HepG2 (cell line): ENCODE measurements around the gene FBXW2. TPM values are rescaled to one million over a fixed set of nuclear protein-coding genes. Genes with fewer than 3 reads are reported as not detected.

Experiments used
- ATAC-seq: fragments of 200-7000 bp; cut with Tn5 transposase; 3 replicates; pipeline ENCODE4 v1.9.1; 2020; ENCODE audit warnings: mild to moderate bottlenecking, moderate library complexity
- BruUV-seq: library from RNA; stranded (reverse); fragments of 400-500 nt; replicated peaks from 2 replicates; lab custom pipeline; 2021; lab: Mats Ljungman, UMichigan
- CTCF ChIA-PET: fragments of 300-600 bp; formaldehyde crosslinking; extraction: SDS; loops from one replicate; lab custom pipeline; 2021; ENCODE audit warnings: low total read pairs, inconsistent platforms, low intra/inter-chr PET ratio; lab: Yijun Ruan, JAX
- POLR2A ChIA-PET: fragments of 350-600 bp; sonication (Branson Sonifier 250); formaldehyde crosslinking; loops from one replicate; lab custom pipeline; 2020; ENCODE audit warnings: antibody characterized with exemption, inconsistent platforms; lab: Yijun Ruan, JAX
- DNase-seq: peaks from one replicate; pipeline ENCODE4 v3.0.0-alpha.2; 2015; ENCODE audit warnings: low spot score
- FAIRE-seq: peaks from 3 replicates; lab custom pipeline; 2011; peaks lifted over from hg19 to GRCh38; lab: Jason Lieb, UNC
- H2AFZ ChIP-seq: one replicate; pipeline ENCODE4 v1.6.1; 2011; ENCODE audit warnings: low read length, inconsistent platforms
- H3K27ac ChIP-seq: fragments of 300-600 bp; 3 replicates; pipeline ENCODE4 v1.8.0; 2011; ENCODE audit warnings: mixed run types, mild to moderate bottlenecking, mixed read lengths, low read length, inconsistent platforms; ENCODE audit not compliant: insufficient read depth; ENCODE audit errors: extremely low read length
- H3K27me3 ChIP-seq, 2 experiments: fragments of 200-600 bp in 1 of 2; 2 replicates in 1 of 2; 3 replicates in 1 of 2; pipeline versions ENCODE4 v1.6.0 to v1.8.0; 2011; ENCODE audit warnings: low read length in 2 of 2, mild to moderate bottlenecking in 2 of 2, moderate library complexity in 2 of 2, inconsistent platforms in 1 of 2; ENCODE audit not compliant: insufficient read depth in 2 of 2, control insufficient read depth in 1 of 2
- H3K36me3 ChIP-seq, 2 experiments: fragments of 200-600 bp in 1 of 2; replicated peaks in 1 of 2; 2 replicates in 1 of 2; 3 replicates in 1 of 2; pipeline versions ENCODE4 v1.5.1 to v1.8.0; 2011; ENCODE audit warnings: low read length in 2 of 2, inconsistent platforms in 1 of 2; ENCODE audit not compliant: insufficient read depth in 2 of 2, control insufficient read depth in 1 of 2
- H3K4me1 ChIP-seq: 2 replicates; pipeline ENCODE4 v1.5.1; 2012; ENCODE audit warnings: low read length, inconsistent platforms; ENCODE audit not compliant: insufficient read depth
- H3K4me2 ChIP-seq: 2 replicates; pipeline ENCODE4 v1.6.0; 2011; ENCODE audit warnings: low read depth, low read length, inconsistent platforms
- H3K4me3 ChIP-seq, 3 experiments: fragments of 200-600 bp in 1 of 3; sonication (generic), shearing (Covaris generic) in 1 of 3; replicated peaks in 1 of 3; 2 replicates each; pipeline ENCODE4 v1.5.1; 2011 to 2016; ENCODE audit warnings: low read length in 3 of 3, inconsistent platforms in 2 of 3, low read depth in 2 of 3, mild to moderate bottlenecking in 2 of 3, control low read depth in 1 of 3, mixed read lengths in 1 of 3; ENCODE audit not compliant: insufficient read depth in 1 of 3
- H3K79me2 ChIP-seq: one replicate; pipeline ENCODE4 v1.6.1; 2011; ENCODE audit warnings: low read length, inconsistent platforms; ENCODE audit not compliant: insufficient read depth
- H3K9ac ChIP-seq: 2 replicates; pipeline ENCODE4 v1.6.0; 2011; ENCODE audit warnings: mild to moderate bottlenecking, low read depth, low read length, inconsistent platforms; ENCODE audit not compliant: insufficient read depth
- H3K9me3 ChIP-seq: 2 replicates; pipeline ENCODE4 v1.5.1; 2012; ENCODE audit warnings: mild to moderate bottlenecking, low read length
- H4K20me1 ChIP-seq: 2 replicates; pipeline ENCODE4 v1.6.0; 2011; ENCODE audit warnings: inconsistent platforms, mild to moderate bottlenecking, low read length, moderate library complexity; ENCODE audit not compliant: insufficient read depth
- CREB1 ChIP-seq, 2 experiments: fragments of 450-650 bp in 1 of 2; IDR thresholded peaks; 2 replicates each; pipeline ENCODE4 v1.6.1; 2016 to 2017; ENCODE audit warnings: control low read depth in 1 of 2, mild to moderate bottlenecking in 1 of 2, missing compliant biosample characterization in 1 of 2, missing genetic modification characterization in 1 of 2
- EHMT2 ChIP-seq: fragments of 200-600 bp; sonication (generic); IDR thresholded peaks from 2 replicates; pipeline ENCODE4 v1.7.0; 2017; ENCODE audit warnings: antibody characterized with exemption, low read depth, low read length, borderline replicate concordance
- HCFC1 ChIP-seq: fragments of 150-350 bp; IDR thresholded peaks from 2 replicates; pipeline ENCODE4 v1.6.1; 2014; ENCODE audit warnings: low read depth, low read length
- SOX6 ChIP-seq, 2 experiments: fragments of 450-650 bp in 1 of 2; sonication (generic) in 1 of 2; formaldehyde crosslinking in 1 of 2; IDR thresholded peaks; 2 replicates each; pipeline versions ENCODE4 v1.4.0 to v1.6.1; 2017 to 2020; ENCODE audit warnings: antibody characterized with exemption in 1 of 2, mild to moderate bottlenecking in 1 of 2, missing genetic modification reagents in 1 of 2
- YY1 ChIP-seq: IDR thresholded peaks from 2 replicates; pipeline ENCODE4 v1.6.1; 2011; ENCODE audit warnings: low read length, low read depth, moderate library complexity, mild to moderate bottlenecking; ENCODE audit not compliant: insufficient read depth, insufficient replicate concordance
- ZGPAT ChIP-seq: IDR thresholded peaks from 2 replicates; pipeline ENCODE4 v1.6.1; 2016; ENCODE audit warnings: mild to moderate bottlenecking
- WGBS: methylation state at CpG from one replicate; pipeline ENCODE4 v1.1.6; 2017; ENCODE audit warnings: low lambda C conversion rate; 5-methylcytosine and 5-hydroxymethylcytosine counted together
- in situ Hi-C: cut with HindIII; loops from 2 replicates; pipeline ENCODE4 v1.10.0; 2017; ENCODE audit warnings: low pct_unique_long_range_greater_than_20kb; ENCODE audit not compliant: extremely low pct_ligation_motif_present
- intact Hi-C: fragments of 100-400 bp; cut with micrococcal nuclease; formaldehyde crosslinking; loops from one replicate; pipeline ENCODE4 v1.10.0; 2022; ENCODE audit not compliant: unreplicated experiment
- polyA plus RNA-seq, 8 experiments: library from polyadenylated mRNA; depleted of rRNA in 3 of 8; stranded (reverse) in 7 of 8; unstranded in 1 of 8; fragments of >200 nt; fragmentation: Illumina TruSeq in 4 of 8; extraction: Trizol in 4 of 8; gene quantifications; 2 replicates each; pipeline versions ENCODE4 v1.2.1 to v1.2.3, GENCODE V29; 2011 to 2016; ENCODE audit warnings: low read depth in 4 of 8, missing spikeins in 1 of 8, mixed read lengths in 1 of 8; ENCODE audit not compliant: insufficient read depth in 1 of 8
- total RNA-seq, 5 experiments: library from RNA; depleted of rRNA; stranded (reverse); fragments of >200 nt; fragmentation: Illumina TruSeq; extraction: Trizol; gene quantifications; 2 replicates each; pipeline ENCODE4 v1.2.3, GENCODE V29; 2016; ENCODE audit warnings: low read depth in 1 of 5

Gene FBXW2
- total and polyA plus RNA-seq, 2 of the 13 experiments (the other 11 are each of a cell fraction or from before 2014, with no cell fraction given): 35.4 to 43.1 TPM

GRCh38 chr9:120712539-120713031 is 80.6 kb downstream of the FBXW2 start:
- intact Hi-C loops: no loop called here
- Histone ChIP-seq H3K9ac (peak overlapping the region; percentile 72; the same call in 1 of the 2 replicates), H3K4me1 (peaks cover 73% of the 10 kb centered on the region), H3K27me3 (no peaks in the 10 kb centered on the region), H3K9me3 (no peaks in the 10 kb centered on the region), H3K4me3 (peak overlapping the region; percentile 79 to 89 (median 85); a peak in 5 of 6 replicates), H4K20me1 (no peaks in the 10 kb centered on the region), H2AFZ (peak overlapping the region; percentile 44), H3K36me3 (no peaks in the 10 kb centered on the region), H3K4me2 (peak overlapping the region; percentile 95), H3K79me2 (peaks cover 34% of the 10 kb centered on the region), H3K27ac (peak overlapping the region; percentile 64)
- in situ Hi-C loops: loop anchor here (5.0 kb wide), 1 partner anchor 75 kb away; no protein-coding TSS in a partner anchor
- DNase-seq (no peak), ATAC-seq (no peak), FAIRE-seq (peak; percentile 53)
- 10% methylated on average over 4 of the region's 4 CpGs for WGBS
- BruUV-seq: TSS peak; percentile 50
- CTCF ChIA-PET: no interaction called here
- POLR2A ChIA-PET: interaction anchor here (0.7 to 4.3 kb wide), 5 partner anchors 8 to 141 kb away, joined by 3 to 37 read pairs (median 4); partner anchors contain the start of gene FBXW2
- TF ChIP-seq HCFC1 (no peak), EHMT2 (peak; percentile 74; the same call in 1 of the 2 replicates), SOX6 (IDR thresholded peaks at IDR 0.05) (no peak), SOX6 (CRISPR knock-in tag; IDR thresholded peaks at IDR 0.05) (0 out of 2 replicates have a peak, but pooled peaks have one; percentile 7), CREB1 (IDR thresholded peaks at IDR 0.05) (no peak), CREB1 (CRISPR knock-in tag; IDR thresholded peaks at IDR 0.05) (0 out of 2 replicates have a peak, but pooled peaks have one; percentile 20), ZGPAT (CRISPR knock-in tag) (0 out of 2 replicates have a peak, but pooled peaks have one; percentile 2), YY1 (no peak)
